Bronchial epithelial cell (primary cell): ENCODE measurements around the gene HAGH. TPM values are rescaled to one million over a fixed set of nuclear protein-coding genes. Genes with fewer than 3 reads are reported as not detected.

ENCODE experiments used
- DNase-seq: peaks from one replicate; pipeline ENCODE4 v3.0.0-alpha.2; 2010; ENCODE audit warnings: low read depth
- FAIRE-seq: peaks from 2 replicates; lab custom pipeline; 2011; peaks lifted over from hg19 to GRCh38; lab: Jason Lieb, UNC
- H3K27me3 ChIP-seq: 2 replicates; pipeline ENCODE4 v1.5.1; 2011; ENCODE audit warnings: low read length; ENCODE audit not compliant: control insufficient read depth, insufficient read depth
- H3K36me3 ChIP-seq: 2 replicates; pipeline ENCODE4 v1.5.1; 2011; ENCODE audit warnings: low read length; ENCODE audit not compliant: control insufficient read depth, insufficient read depth
- H3K4me3 ChIP-seq: 2 replicates; pipeline ENCODE4 v1.5.1; 2011; ENCODE audit warnings: mild to moderate bottlenecking, low read depth, low read length, control low read depth
- CTCF ChIP-seq: IDR thresholded peaks from 2 replicates; pipeline ENCODE4 v1.5.1; 2011; ENCODE audit warnings: mild to moderate bottlenecking, moderate library complexity, low read length, control low read depth, inconsistent platforms; ENCODE audit not compliant: insufficient read depth, severe bottlenecking
- total RNA-seq: library from RNA; depleted of rRNA; stranded (reverse); fragments of >200 nt; gene quantifications from 2 replicates; pipeline ENCODE4 v1.2.1, GENCODE V29; 2014

The HAGH gene
- total RNA-seq, 1 donor from 2014 or later, result 60.0 TPM

DNA sequence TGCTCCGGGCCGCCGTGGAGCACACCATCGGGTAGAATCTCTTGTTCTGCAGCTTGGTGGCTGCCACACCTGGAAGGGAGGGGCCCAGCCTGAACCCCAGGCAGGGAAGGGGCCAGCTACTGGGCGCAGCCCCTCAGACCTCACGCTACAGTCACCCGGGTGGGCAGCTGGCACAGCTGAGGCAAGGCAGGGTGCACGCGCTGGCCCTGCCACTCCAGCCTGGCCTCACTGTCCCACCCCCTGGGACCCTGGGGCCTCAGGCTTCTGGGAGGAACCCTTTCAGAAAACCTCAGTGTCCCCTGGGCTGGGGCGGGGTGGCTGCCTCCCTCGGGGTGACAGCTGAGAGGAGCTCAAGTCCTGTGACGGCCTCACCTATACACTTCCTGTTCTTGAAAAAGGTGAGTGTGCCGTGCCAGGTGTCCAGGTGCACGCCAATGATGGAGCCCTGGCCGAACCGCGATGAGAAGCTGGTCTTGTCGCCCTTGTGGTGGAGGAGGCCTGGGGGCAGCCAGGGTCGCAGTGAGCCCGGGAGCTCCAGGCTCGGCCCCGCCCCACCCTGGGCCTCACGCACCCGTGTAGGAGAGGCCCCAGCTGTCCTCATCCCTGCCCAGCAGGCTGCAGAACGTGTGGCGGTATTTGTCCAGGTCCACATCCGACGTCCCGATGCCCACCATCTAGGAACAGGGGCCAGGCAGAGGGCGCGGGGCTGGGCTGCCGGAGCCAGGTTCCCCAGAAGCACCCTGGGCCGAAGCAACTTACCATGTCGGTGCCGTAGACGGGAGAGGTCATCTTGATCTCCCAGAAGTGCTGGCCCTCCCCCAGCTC, 49.0 kb downstream of the HAGH start:
- peaks cover 24% of the 10 kb centered on the region for H3K36me3 ChIP-seq
- H3K27me3 ChIP-seq, result no peaks in the 10 kb centered on the region
- TF ChIP-seq CTCF, result no peak
- H3K4me3 ChIP-seq, result no peak overlapping the region
- DNase-seq (no peak), FAIRE-seq (no peak)

GRCh38 chr16:1776991-1777374, 49.6 kb downstream of the HAGH start:
- no peak for DNase-seq
- TF ChIP-seq CTCF, result no peak
- Histone ChIP-seq H3K27me3 (no peaks in the 10 kb centered on the region), H3K4me3 (no peak overlapping the region), H3K36me3 (peaks cover 24% of the 10 kb centered on the region)
- no peak for FAIRE-seq

- peaks cover 24% of the 10 kb centered on the region for H3K36me3 ChIP-seq
- FAIRE-seq (no peak), DNase-seq (no peak)
- H3K27me3 ChIP-seq, result no peaks in the 10 kb centered on the region
- H3K4me3 ChIP-seq, result no peak overlapping the region
- TF ChIP-seq CTCF, result no peak
Measured at GRCh38 chr16:1776672-1776955, 50.0 kb downstream of the HAGH start.

GRCh38 chr16:1775846-1776671, 50.6 kb downstream of the HAGH start:
- FAIRE-seq (no peak), DNase-seq (no peak)
- H3K4me3 ChIP-seq, result no peak overlapping the region
- no peaks in the 10 kb centered on the region for H3K27me3 ChIP-seq
- H3K36me3 ChIP-seq, result peaks cover 23% of the 10 kb centered on the region
- no peak for TF ChIP-seq CTCF

GRCh38 chr16:1775006-1775845, 51.4 kb downstream of the HAGH start:
- no peak for TF ChIP-seq CTCF
- no peaks in the 10 kb centered on the region for H3K27me3 ChIP-seq
- FAIRE-seq (no peak), DNase-seq (no peak)
- no peak overlapping the region for H3K4me3 ChIP-seq
- H3K36me3 ChIP-seq, result peaks cover 21% of the 10 kb centered on the region
